GM23248 (cell line): ENCODE measurements around the gene ZFAND2B.

Experiments used
- EZH2 ChIP-seq: fragments of 200-600 bp; sonication (generic); IDR thresholded peaks from 2 replicates; pipeline ENCODE4 v1.6.1; 2018; ENCODE audit warnings: antibody characterized with exemption, mild to moderate bottlenecking; ENCODE audit not compliant: insufficient read depth, poor library complexity, severe bottlenecking
- EZH2phosphoT487 ChIP-seq: fragments of 200-600 bp; sonication (generic); IDR thresholded peaks from 2 replicates; pipeline ENCODE4 v1.6.1; 2018; ENCODE audit warnings: antibody characterized with exemption, moderate library complexity, mild to moderate bottlenecking, low read depth; ENCODE audit not compliant: insufficient read depth

DNA sequence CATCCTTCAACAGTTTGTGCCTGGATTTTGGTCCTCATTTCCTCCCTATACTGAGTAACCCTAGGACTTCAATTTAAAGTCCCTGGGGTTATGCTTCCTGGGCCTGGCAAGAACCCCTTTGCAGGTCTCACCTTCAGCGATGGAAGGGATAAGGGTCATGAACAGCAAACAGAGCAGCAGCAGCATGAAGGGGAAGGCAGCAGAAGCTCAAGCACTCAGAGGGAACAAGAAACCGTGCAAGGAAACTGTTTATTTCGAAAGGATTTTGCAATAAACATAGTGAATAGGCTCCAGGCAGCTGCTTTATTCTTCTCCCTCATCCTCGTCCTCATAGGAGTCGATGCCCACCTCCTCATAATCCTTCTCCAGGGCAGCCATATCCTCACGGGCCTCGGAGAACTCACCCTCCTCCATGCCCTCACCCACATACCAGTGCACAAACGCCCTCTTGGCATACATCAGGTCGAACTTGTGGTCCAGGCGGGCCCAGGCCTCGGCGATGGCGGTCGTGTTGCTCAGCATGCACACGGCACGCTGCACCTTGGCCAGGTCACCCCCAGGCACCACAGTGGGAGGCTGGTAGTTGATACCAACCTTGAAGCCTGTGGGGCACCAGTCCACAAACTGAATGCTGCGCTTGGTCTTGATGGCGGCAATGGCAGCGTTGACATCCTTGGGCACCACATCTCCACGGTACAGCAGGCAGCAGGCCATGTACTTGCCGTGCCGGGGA is 43.6 kb downstream of the ZFAND2B start:
- TF ChIP-seq EZH2phosphoT487 (no peak), EZH2 (no peak)
